H9 (cell line): ENCODE data around the gene EPB41L4B. TPM values are rescaled to one million over a fixed set of nuclear protein-coding genes. Genes with fewer than 3 reads are reported as not detected.

Source experiments
- DNase-seq: peaks from one replicate; pipeline ENCODE4 v3.0.0-alpha.2; 2017
- H2AFZ ChIP-seq: one replicate; pipeline ENCODE4 v1.6.1; 2013; ENCODE audit warnings: mild to moderate bottlenecking, low read length, control low read depth, moderate library complexity
- H2AK5ac ChIP-seq: 2 replicates; pipeline ENCODE4 v1.6.1; 2013; ENCODE audit warnings: low read length, control low read depth, mixed read lengths; ENCODE audit not compliant: insufficient read length
- H2BK120ac ChIP-seq: one replicate; pipeline ENCODE4 v1.6.1; 2013; ENCODE audit warnings: low read depth, mild to moderate bottlenecking, low read length, control low read depth, inconsistent platforms; ENCODE audit not compliant: poor library complexity, severe bottlenecking
- H2BK12ac ChIP-seq: 2 replicates; pipeline ENCODE4 v1.6.1; 2013; ENCODE audit warnings: low read length, control low read depth, mixed read lengths, low read depth; ENCODE audit not compliant: insufficient read length
- H2BK15ac ChIP-seq: 2 replicates; pipeline ENCODE4 v1.6.1; 2013; ENCODE audit warnings: low read depth, low read length, control low read depth
- H2BK20ac ChIP-seq: one replicate; pipeline ENCODE4 v1.6.1; 2013; ENCODE audit warnings: low read depth, mild to moderate bottlenecking, low read length, control low read depth, inconsistent platforms; ENCODE audit not compliant: poor library complexity, severe bottlenecking
- H2BK5ac ChIP-seq: 2 replicates; pipeline ENCODE4 v1.6.1; 2013; ENCODE audit warnings: low read length, control low read depth, mixed read lengths; ENCODE audit not compliant: insufficient read length
- H3K14ac ChIP-seq: 2 replicates; pipeline ENCODE4 v1.6.1; 2013; ENCODE audit warnings: low read length, control low read depth; ENCODE audit not compliant: insufficient read depth
- H3K18ac ChIP-seq: 2 replicates; pipeline ENCODE4 v1.6.1; 2013; ENCODE audit warnings: low read depth, mild to moderate bottlenecking, mixed read lengths, low read length, control low read depth; ENCODE audit not compliant: insufficient read length
- H3K23ac ChIP-seq: 2 replicates; pipeline ENCODE4 v1.6.1; 2013; ENCODE audit warnings: low read length, control low read depth, mixed read lengths, low read depth; ENCODE audit not compliant: insufficient read length
- H3K23me2 ChIP-seq: 2 replicates; pipeline ENCODE4 v1.6.1; 2013; ENCODE audit warnings: low read depth, mild to moderate bottlenecking, mixed read lengths, low read length, control low read depth; ENCODE audit not compliant: insufficient read length, poor library complexity, severe bottlenecking
- H3K27ac ChIP-seq: 2 replicates; pipeline ENCODE4 v1.5.1; 2013; ENCODE audit warnings: low read length, control low read depth, mixed read lengths, low read depth; ENCODE audit not compliant: insufficient read length
- H3K27me3 ChIP-seq: 2 replicates; pipeline ENCODE4 v1.6.1; 2013; ENCODE audit warnings: low read length, control low read depth, inconsistent platforms; ENCODE audit not compliant: insufficient read depth
- H3K4ac ChIP-seq: 2 replicates; pipeline ENCODE4 v1.6.1; 2013; ENCODE audit warnings: low read depth, mild to moderate bottlenecking, control low read depth, inconsistent platforms, low read length, moderate library complexity
- H3K4me1 ChIP-seq: 2 replicates; pipeline ENCODE4 v1.6.1; 2013; ENCODE audit warnings: low read length, control low read depth, inconsistent platforms; ENCODE audit not compliant: insufficient read depth
- H3K4me2 ChIP-seq: 2 replicates; pipeline ENCODE4 v1.6.1; 2013; ENCODE audit warnings: low read length, control low read depth, mixed read lengths; ENCODE audit not compliant: insufficient read length, insufficient read depth
- H3K56ac ChIP-seq: 2 replicates; pipeline ENCODE4 v1.6.1; 2013; ENCODE audit warnings: low read depth, mild to moderate bottlenecking, mixed read lengths, low read length, control low read depth; ENCODE audit not compliant: insufficient read length
- H3K79me1 ChIP-seq: 2 replicates; pipeline ENCODE4 v1.6.1; 2013; ENCODE audit warnings: low read depth, mild to moderate bottlenecking, moderate library complexity, low read length, control low read depth, inconsistent platforms; ENCODE audit not compliant: insufficient read depth, poor library complexity, severe bottlenecking
- H3K79me2 ChIP-seq: 2 replicates; pipeline ENCODE4 v1.6.1; 2013; ENCODE audit warnings: low read length, control low read depth, inconsistent platforms; ENCODE audit not compliant: insufficient read depth
- H3K9ac ChIP-seq: 2 replicates; pipeline ENCODE4 v1.6.1; 2013; ENCODE audit warnings: low read length, control low read depth, mixed read lengths; ENCODE audit not compliant: insufficient read length; ENCODE audit errors: extremely low read depth
- H3K9me3 ChIP-seq: one replicate; pipeline ENCODE4 v1.6.1; 2013; ENCODE audit warnings: low read depth, low read length, inconsistent platforms; ENCODE audit not compliant: control insufficient read depth
- H3T11ph ChIP-seq: one replicate; pipeline ENCODE4 v1.6.1; 2013; ENCODE audit warnings: mild to moderate bottlenecking, low read length, control low read depth, inconsistent platforms
- H4K20me1 ChIP-seq: one replicate; pipeline ENCODE4 v1.6.1; 2013; ENCODE audit not compliant: control insufficient read depth, insufficient read length, insufficient read depth
- H4K5ac ChIP-seq: 2 replicates; pipeline ENCODE4 v1.6.1; 2013; ENCODE audit warnings: low read depth, mild to moderate bottlenecking, mixed read lengths, low read length, control low read depth; ENCODE audit not compliant: insufficient read length
- H4K8ac ChIP-seq: replicated peaks from 2 replicates; pipeline ENCODE4 v1.6.1; 2013; ENCODE audit warnings: low read length, control low read depth, mixed read lengths, low read depth; ENCODE audit not compliant: insufficient read length
- H4K91ac ChIP-seq: 2 replicates; pipeline ENCODE4 v1.6.1; 2013; ENCODE audit warnings: low read depth, mild to moderate bottlenecking, moderate library complexity, mixed read lengths, low read length, control low read depth; ENCODE audit not compliant: insufficient read length
- H3K27ac Mint-ChIP-seq, 3 experiments: 2 replicates in 2 of 3; 3 replicates in 1 of 3; pipeline ENCODE4 v1.8.0; 2020 to 2021; ENCODE audit warnings: mixed read lengths in 3 of 3, mild to moderate bottlenecking in 1 of 3, moderate library complexity in 1 of 3
- H3K27me3 Mint-ChIP-seq: 2 replicates; pipeline ENCODE4 v1.8.0; 2021; ENCODE audit warnings: low read depth, mild to moderate bottlenecking, moderate library complexity, mixed read lengths
- H3K36me3 Mint-ChIP-seq, 3 experiments: 2 replicates in 2 of 3; 3 replicates in 1 of 3; pipeline ENCODE4 v1.8.0; 2020 to 2021; ENCODE audit warnings: low read depth in 3 of 3, mixed read lengths in 3 of 3; ENCODE audit not compliant: insufficient read depth in 1 of 3
- H3K4me1 Mint-ChIP-seq, 2 experiments: 2 replicates each; pipeline ENCODE4 v1.8.0; 2020; ENCODE audit warnings: mixed read lengths in 2 of 2
- H3K4me3 Mint-ChIP-seq, 2 experiments: 2 replicates in 1 of 2; 3 replicates in 1 of 2; pipeline ENCODE4 v1.8.0; 2020 to 2021; ENCODE audit warnings: mild to moderate bottlenecking in 2 of 2, mixed read lengths in 2 of 2, moderate library complexity in 1 of 2
- H3K9me3 Mint-ChIP-seq, 2 experiments: 2 replicates in 1 of 2; 3 replicates in 1 of 2; pipeline ENCODE4 v1.8.0; 2020; ENCODE audit warnings: mild to moderate bottlenecking in 2 of 2, mixed read lengths in 2 of 2, moderate library complexity in 1 of 2
- CTCF ChIP-seq: fragments of 200-600 bp; sonication (generic); conservative IDR thresholded peaks from 3 replicates; pipeline ENCODE4 v1.8.0; 2021; ENCODE audit warnings: antibody characterized with exemption, mild to moderate bottlenecking
- WGBS: extraction: QIAGEN DNeasy Blood & Tissue Kit; methylation state at CpG from one replicate; pipeline ENCODE4 v1.1.7; 2013; ENCODE audit warnings: missing lambda C conversion rate, low lambda C conversion rate, mixed read lengths; ENCODE audit not compliant: insufficient read length; ENCODE audit errors: extremely low coverage; 5-methylcytosine and 5-hydroxymethylcytosine counted together
- total RNA-seq: library from RNA; stranded (reverse); gene quantifications from 2 replicates; pipeline ENCODE4 v1.2.1, GENCODE V29; 2021

EPB41L4B gene
- total RNA-seq, 1 experiment from 2014 or later = 18.9 TPM

- H3K4me2 ChIP-seq = no peak overlapping the region
These were observed 53.3 kb downstream of the EPB41L4B start for GRCh38 chr9:109267555-109267954.

More at GRCh38 chr9:109267555-109267954, 53.3 kb downstream of the EPB41L4B start:
- Histone ChIP-seq H3K56ac (no peak overlapping the region), H3K79me1 (no peaks in the 10 kb centered on the region), H3K4ac (no peak overlapping the region), H3K27me3 (no peaks in the 10 kb centered on the region), H4K8ac (no peak overlapping the region), H3K14ac (no peak overlapping the region), H3K9me3 (no peaks in the 10 kb centered on the region), H2BK20ac (no peak overlapping the region), H3K27ac (no peak overlapping the region), H4K91ac (no peak overlapping the region), H3K18ac (no peak overlapping the region), H3K9ac (no peak overlapping the region), H2BK5ac (no peak overlapping the region), H3K4me1 (peaks cover 5% of the 10 kb centered on the region; the same call in 1 of the 2 replicates), H2AK5ac (no peak overlapping the region), H4K20me1 (no peaks in the 10 kb centered on the region), H2BK12ac (no peak overlapping the region), H2BK15ac (no peak overlapping the region), H2BK120ac (no peak overlapping the region), H3K79me2 (no peaks in the 10 kb centered on the region), H2AFZ (no peak overlapping the region), H3K23me2 (no peaks in the 10 kb centered on the region), H4K5ac (no peak overlapping the region), H3T11ph (no peak overlapping the region), H3K23ac (no peak overlapping the region)
- no peak overlapping the region for H3K4me3 Mint-ChIP-seq
- H3K27me3 Mint-ChIP-seq = no peaks in the 10 kb centered on the region
- DNase-seq = no peak
- no CpG with 5 or more reads among the region's 3 CpGs for WGBS
- peaks cover 19 to 30% of the 10 kb centered on the region in 2 experiments for H3K4me1 Mint-ChIP-seq
- no peak overlapping the region; a peak in 1 of 7 replicates for H3K27ac Mint-ChIP-seq
- TF ChIP-seq CTCF = no peak
- H3K36me3 Mint-ChIP-seq = peaks cover 8 to 24% (median 17%) of the 10 kb centered on the region in 3 experiments
- peaks cover 0 to 2% of the 10 kb centered on the region in 2 experiments; a peak in 2 of 5 replicates for H3K9me3 Mint-ChIP-seq
